NB4 (cell line): ENCODE results near the gene VPS37D.

Experiments used
- CTCF ChIP-seq: IDR thresholded peaks from one replicate; pipeline ENCODE4 v1.5.1; 2012; ENCODE audit warnings: low read depth, low read length
- POLR2A ChIP-seq: IDR thresholded peaks from 2 replicates; pipeline ENCODE4 v1.6.1; 2011; ENCODE audit warnings: mild to moderate bottlenecking; ENCODE audit not compliant: insufficient read length; ENCODE audit errors: extremely low read depth

- no peak for TF ChIP-seq CTCF
- peak; percentile 14 for TF ChIP-seq POLR2A
Observed at GRCh38 chr7:73715648-73716317, 48.2 kb downstream of the VPS37D start.
